ENCODE measurements around the gene OR2V1. TPM values are rescaled to one million over a fixed set of nuclear protein-coding genes. Genes with fewer than 3 reads are reported as not detected.
"Not testable (repeated sequence)": the region's sequence is repeated elsewhere in the genome, so short reads cannot be mapped to it uniquely, and the experiment has no call there.

The OR2V1 gene
- total and polyA plus RNA-seq, 4 experiments from 2014 or later: not detected

DNA sequence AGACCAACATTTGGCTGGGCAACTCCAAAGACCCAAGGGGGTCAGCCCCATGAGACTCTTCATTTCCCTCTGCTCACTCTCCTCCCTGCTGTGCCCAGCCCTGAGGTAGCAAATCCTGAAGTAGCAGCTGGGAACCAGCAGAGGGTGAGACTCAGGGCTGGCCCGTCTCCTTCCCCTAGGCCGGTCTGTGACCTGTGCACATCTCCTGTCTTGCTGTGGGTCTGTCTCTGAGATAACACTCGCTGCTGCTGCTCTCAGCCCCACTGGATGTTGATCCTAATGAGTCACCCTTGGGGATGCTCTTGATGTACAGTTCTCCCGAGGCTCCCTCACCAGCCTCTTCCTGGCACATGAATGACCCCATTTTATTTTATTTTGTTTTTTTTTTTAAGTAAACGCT lies 7.3 kb upstream of the OR2V1 start:
- Histone ChIP-seq H3K4me1 (ENCODE audit: insufficient read depth, low read length) (no peaks in the 10 kb centered on the region), H3K9me3 (ENCODE audit: control insufficient read depth in 1 of 2, low read length in 2 of 2) (no peaks in the 10 kb centered on the region), H3K4me3 (ENCODE audit: low read length in 2 of 2) (no peak overlapping the region), H3K36me3 (ENCODE audit: insufficient read depth, low read length) (no peaks in the 10 kb centered on the region), H3K27ac (ENCODE audit: low read depth, low read length) (no peak overlapping the region), H3K27me3 (ENCODE audit: insufficient read depth, low read length) (no peaks in the 10 kb centered on the region)
- H3K4me3 Mint-ChIP-seq: no peak overlapping the region
- intact Hi-C loops (cut with micrococcal nuclease): no loop called here
- H3K27me3 Mint-ChIP-seq: peaks cover 17 to 24% of the 10 kb centered on the region in 2 donors
- POLR2A ChIA-PET (ENCODE audit: partially characterized antibody): no interaction called here
- no peak for DNase-seq
- H3K36me3 Mint-ChIP-seq: no peaks in the 10 kb centered on the region
- peaks cover 0 to 1% (median 0%) of the 10 kb centered on the region in 4 donors for H3K4me1 Mint-ChIP-seq
- H3K27ac Mint-ChIP-seq: no peak overlapping the region
- H3K9me3 Mint-ChIP-seq: peaks cover 3 to 50% (median 36%) of the 10 kb centered on the region in 8 donors
- CTCF ChIA-PET (ENCODE audit: partially characterized antibody): no interaction called here

DNA sequence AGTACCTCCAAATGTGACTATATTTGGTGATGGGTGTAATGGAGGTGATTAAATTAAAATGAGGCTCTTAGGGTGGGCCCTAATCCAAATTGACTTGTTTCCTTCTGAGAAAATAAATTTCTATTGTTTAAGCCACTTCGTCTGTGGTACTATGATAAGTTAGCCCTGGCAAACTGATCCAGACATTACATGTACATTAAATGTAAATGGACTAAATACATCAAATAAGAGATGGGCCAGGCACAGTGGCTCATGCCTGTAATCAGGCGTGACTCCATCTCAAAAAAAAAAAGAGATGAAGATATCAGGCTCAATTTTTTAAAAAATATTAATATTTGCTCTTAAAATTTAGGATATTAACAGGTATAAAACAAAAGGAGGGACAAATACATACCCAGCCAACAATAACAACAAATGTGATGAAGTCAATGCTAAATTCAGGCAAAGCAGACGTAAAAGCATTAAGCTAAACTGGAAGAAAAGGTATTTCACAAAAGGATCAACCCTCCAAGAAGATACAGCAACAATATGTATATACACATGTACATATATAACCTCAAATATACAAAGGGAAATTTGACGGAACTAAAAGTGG lies 5.5 kb upstream of the OR2V1 start:
- DNase-seq: no peak
- no peaks in the 10 kb centered on the region for H3K27me3 ChIP-seq (ENCODE audit: insufficient read depth, low read length)
- Mint-ChIP-seq H3K36me3 (no peaks in the 10 kb centered on the region), H3K27ac (no peak overlapping the region), H3K27me3 (peaks cover 20 to 24% of the 10 kb centered on the region in 2 donors), H3K4me1 (peaks cover 0 to 1% (median 0%) of the 10 kb centered on the region in 4 donors), H3K4me3 (no peak overlapping the region), H3K9me3 (peaks cover 3 to 49% (median 36%) of the 10 kb centered on the region in 8 donors)
- ChIA-PET CTCF (ENCODE audit: partially characterized antibody) (no interaction called here), POLR2A (ENCODE audit: partially characterized antibody) (no interaction called here)
- no peaks in the 10 kb centered on the region for H3K36me3 ChIP-seq (ENCODE audit: insufficient read depth, low read length)
- H3K27ac ChIP-seq (ENCODE audit: low read depth, low read length): no peak overlapping the region
- intact Hi-C loops (cut with micrococcal nuclease): no loop called here
- H3K4me1 ChIP-seq (ENCODE audit: insufficient read depth, low read length): no peaks in the 10 kb centered on the region
- H3K4me3 ChIP-seq (ENCODE audit: low read length in 2 of 2): no peak overlapping the region
- H3K9me3 ChIP-seq (ENCODE audit: control insufficient read depth in 1 of 2, low read length in 2 of 2): no peaks in the 10 kb centered on the region

DNA sequence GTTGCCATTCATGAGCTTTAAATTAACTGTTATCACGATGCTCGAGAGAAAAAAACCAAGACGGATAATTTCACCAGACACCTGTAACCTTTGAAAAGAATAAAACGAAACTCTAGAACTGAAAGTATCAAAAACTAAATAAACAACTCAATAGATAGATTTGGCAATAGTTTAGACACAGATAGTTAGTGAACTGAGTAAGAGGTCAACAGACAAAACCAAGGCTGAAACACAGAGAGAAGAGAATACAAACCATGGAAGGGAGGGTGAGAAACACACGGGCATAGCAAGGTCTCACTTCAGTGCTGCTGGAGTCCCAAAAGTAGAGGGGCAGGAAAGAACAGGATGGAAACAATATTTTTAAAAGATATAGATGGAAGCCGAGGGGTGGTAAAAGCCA lies 3.3 kb upstream of the OR2V1 start:
- no peak overlapping the region for H3K4me3 ChIP-seq (ENCODE audit: low read length in 2 of 2)
- intact Hi-C loops (cut with micrococcal nuclease): no loop called here
- no peaks in the 10 kb centered on the region for H3K9me3 ChIP-seq (ENCODE audit: control insufficient read depth in 1 of 2, low read length in 2 of 2)
- peaks cover 3 to 31% (median 23%) of the 10 kb centered on the region in 8 donors for H3K9me3 Mint-ChIP-seq
- H3K36me3 ChIP-seq (ENCODE audit: insufficient read depth, low read length): no peaks in the 10 kb centered on the region
- H3K27ac ChIP-seq (ENCODE audit: low read depth, low read length): no peak overlapping the region
- no peaks in the 10 kb centered on the region for H3K27me3 ChIP-seq (ENCODE audit: insufficient read depth, low read length)
- no peaks in the 10 kb centered on the region for H3K4me1 ChIP-seq (ENCODE audit: insufficient read depth, low read length)
- no peak overlapping the region for H3K4me3 Mint-ChIP-seq
- H3K27ac Mint-ChIP-seq: no peak overlapping the region
- ChIA-PET POLR2A (ENCODE audit: partially characterized antibody) (no interaction called here), CTCF (ENCODE audit: partially characterized antibody) (no interaction called here)
- DNase-seq: no peak
- H3K36me3 Mint-ChIP-seq: no peaks in the 10 kb centered on the region
- H3K27me3 Mint-ChIP-seq: peaks cover 28% of the 10 kb centered on the region in 2 donors
- peaks cover 0 to 1% (median 0%) of the 10 kb centered on the region in 4 donors for H3K4me1 Mint-ChIP-seq

DNA sequence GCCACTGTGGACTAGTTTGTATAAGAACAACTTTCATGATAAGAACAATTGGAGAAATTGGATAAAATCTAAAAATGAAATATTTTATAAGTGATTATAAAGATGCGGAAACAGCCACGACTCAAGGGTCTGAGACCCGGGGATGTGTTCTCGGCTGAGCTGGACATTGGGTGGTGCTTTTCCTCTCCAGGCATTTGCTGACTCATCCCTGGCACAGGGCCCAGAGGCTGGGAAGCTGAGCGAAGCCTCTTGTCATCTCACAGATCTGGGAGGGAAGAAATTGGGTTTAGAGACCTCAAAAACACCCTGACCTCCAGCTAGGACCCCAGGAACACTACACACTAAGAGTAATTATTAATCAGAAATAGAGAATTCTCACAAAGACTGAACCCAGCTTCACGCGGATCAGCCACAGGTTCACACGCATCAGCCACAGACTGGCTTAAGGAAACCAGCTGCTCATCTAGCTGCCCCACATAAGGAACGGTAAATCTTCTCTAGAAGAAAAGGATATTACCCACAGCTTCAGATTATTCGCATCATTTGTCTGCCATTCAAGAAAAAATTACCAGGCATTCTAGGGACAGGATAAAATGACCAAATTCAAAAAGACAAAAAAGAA lies 2.8 kb upstream of the OR2V1 start:
- H3K9me3 Mint-ChIP-seq: peaks cover 2 to 28% (median 21%) of the 10 kb centered on the region in 8 donors
- no peaks in the 10 kb centered on the region for H3K27me3 ChIP-seq (ENCODE audit: insufficient read depth, low read length)
- H3K4me1 Mint-ChIP-seq: peaks cover 0 to 1% (median 0%) of the 10 kb centered on the region in 4 donors
- peak overlapping the region in 1 of 7 donors; percentile 5 for H3K27ac Mint-ChIP-seq
- H3K36me3 ChIP-seq (ENCODE audit: insufficient read depth, low read length): no peaks in the 10 kb centered on the region
- CTCF ChIA-PET (ENCODE audit: partially characterized antibody): no interaction called here
- H3K27ac ChIP-seq (ENCODE audit: low read depth, low read length): no peak overlapping the region
- H3K4me3 Mint-ChIP-seq: no peak overlapping the region
- peaks cover 30% of the 10 kb centered on the region in 2 donors for H3K27me3 Mint-ChIP-seq
- H3K4me1 ChIP-seq (ENCODE audit: insufficient read depth, low read length): no peaks in the 10 kb centered on the region
- H3K4me3 ChIP-seq (ENCODE audit: low read length in 2 of 2): no peak overlapping the region
- no peaks in the 10 kb centered on the region for H3K36me3 Mint-ChIP-seq
- intact Hi-C loops (cut with micrococcal nuclease): no loop called here
- no peak for DNase-seq
- POLR2A ChIA-PET (ENCODE audit: partially characterized antibody): no interaction called here
- H3K9me3 ChIP-seq (ENCODE audit: control insufficient read depth in 1 of 2, low read length in 2 of 2): no peaks in the 10 kb centered on the region

DNA sequence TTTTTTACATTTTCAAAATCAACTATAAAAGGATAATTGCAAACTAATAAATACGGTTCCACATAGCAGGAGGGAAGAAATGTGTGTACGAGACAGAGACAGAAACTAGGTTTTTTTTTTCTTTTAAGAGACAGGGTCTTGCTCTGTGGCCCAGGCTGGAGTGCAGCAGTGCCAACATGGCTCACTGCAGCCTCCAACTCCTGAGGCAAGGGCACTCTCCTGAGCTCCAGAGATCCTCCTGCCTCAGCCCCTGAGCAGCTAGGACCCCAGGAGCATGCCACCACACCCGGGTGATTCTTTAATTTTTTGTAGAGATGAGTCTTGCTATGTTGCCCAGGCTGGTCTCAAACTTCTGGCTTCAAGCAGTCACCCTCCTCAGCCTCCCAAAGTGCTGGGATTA lies 2.1 kb upstream of the OR2V1 start:
- CTCF ChIA-PET (ENCODE audit: partially characterized antibody): no interaction called here
- peaks cover 36 to 37% of the 10 kb centered on the region in 2 donors for H3K27me3 Mint-ChIP-seq
- POLR2A ChIA-PET (ENCODE audit: partially characterized antibody): no interaction called here

DNA sequence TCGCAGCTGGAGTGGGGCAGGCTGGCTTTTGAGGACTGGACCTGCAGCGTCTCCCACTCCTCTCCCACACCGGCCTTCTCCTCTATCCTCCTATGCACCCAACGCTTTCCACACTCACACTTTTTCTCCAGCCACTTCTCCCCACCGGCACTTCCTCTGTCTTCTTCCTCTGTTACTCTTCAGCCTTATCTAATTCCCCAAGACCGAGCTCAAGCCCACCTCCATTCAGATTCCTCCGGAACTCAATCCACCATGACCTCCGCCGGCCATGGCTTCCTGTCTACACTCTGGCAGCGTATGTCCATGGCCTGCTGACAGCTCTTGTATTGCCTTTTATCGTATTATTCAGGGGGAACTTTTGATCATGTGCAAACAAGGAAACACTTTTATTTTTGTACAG lies 545 bp upstream of the OR2V1 start:
- intact Hi-C loops (cut with micrococcal nuclease): no loop called here

More for the DNA sequence above, 2.1 kb upstream of the OR2V1 start:
- Mint-ChIP-seq H3K4me1 (peaks cover 0 to 1% (median 0%) of the 10 kb centered on the region in 4 donors), H3K36me3 (no peaks in the 10 kb centered on the region), H3K4me3 (no peak overlapping the region), H3K27ac (no peak overlapping the region), H3K9me3 (peaks cover 0 to 22% (median 17%) of the 10 kb centered on the region in 8 donors)
- intact Hi-C loops (cut with micrococcal nuclease): no loop called here
- Histone ChIP-seq H3K27ac (ENCODE audit: low read depth, low read length) (no peak overlapping the region), H3K9me3 (ENCODE audit: control insufficient read depth in 1 of 2, low read length in 2 of 2) (no peaks in the 10 kb centered on the region), H3K27me3 (ENCODE audit: insufficient read depth, low read length) (no peaks in the 10 kb centered on the region), H3K4me1 (ENCODE audit: insufficient read depth, low read length) (no peaks in the 10 kb centered on the region), H3K36me3 (ENCODE audit: insufficient read depth, low read length) (no peaks in the 10 kb centered on the region), H3K4me3 (ENCODE audit: low read length in 2 of 2) (no peak overlapping the region)
- no peak for DNase-seq

DNA sequence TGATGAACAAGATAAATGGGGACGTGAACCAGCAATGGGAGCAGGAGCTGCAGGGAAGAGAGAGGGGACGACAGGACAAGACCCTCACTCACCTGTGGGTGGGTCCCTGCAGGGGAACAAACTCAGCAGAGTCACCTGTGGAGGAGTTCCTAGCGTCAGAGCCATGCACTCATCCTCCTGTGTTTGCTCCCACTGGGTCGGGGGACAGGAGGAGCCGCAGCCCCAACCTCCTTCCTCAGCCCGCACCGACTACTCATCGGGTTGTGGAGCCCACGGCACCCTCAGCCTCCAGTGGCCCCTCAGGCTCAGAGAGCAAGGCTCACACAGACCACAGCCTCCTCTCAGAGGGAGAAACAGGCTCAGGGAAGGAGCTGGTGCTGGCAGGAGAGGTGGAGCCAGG lies 888 bp downstream of the OR2V1 start:
- POLR2A ChIA-PET (ENCODE audit: partially characterized antibody); H3K9me3 ChIP-seq (ENCODE audit: control insufficient read depth in 1 of 2, low read length in 2 of 2); H3K4me3 Mint-ChIP-seq; CTCF ChIA-PET (ENCODE audit: partially characterized antibody); H3K36me3 ChIP-seq (ENCODE audit: insufficient read depth, low read length); intact Hi-C loops (cut with micrococcal nuclease); H3K4me3 ChIP-seq (ENCODE audit: low read length in 2 of 2); H3K27ac ChIP-seq (ENCODE audit: low read depth, low read length); H3K9me3 Mint-ChIP-seq; DNase-seq; H3K4me1 Mint-ChIP-seq; H3K27ac Mint-ChIP-seq; H3K27me3 ChIP-seq (ENCODE audit: insufficient read depth, low read length); H3K4me1 ChIP-seq (ENCODE audit: insufficient read depth, low read length); H3K36me3 Mint-ChIP-seq: not testable (repeated sequence)
- peaks cover 44 to 46% of the 10 kb centered on the region in 2 donors for H3K27me3 Mint-ChIP-seq

More for the DNA sequence above, 545 bp upstream of the OR2V1 start:
- no peaks in the 10 kb centered on the region for H3K36me3 Mint-ChIP-seq
- H3K27ac Mint-ChIP-seq: no peak overlapping the region
- DNase-seq: no peak
- ChIA-PET POLR2A (ENCODE audit: partially characterized antibody) (no interaction called here), CTCF (ENCODE audit: partially characterized antibody) (no interaction called here)
- H3K27me3 Mint-ChIP-seq: peaks cover 41 to 43% of the 10 kb centered on the region in 2 donors
- H3K4me3 Mint-ChIP-seq: no peak overlapping the region
- H3K4me1 Mint-ChIP-seq: peaks cover 0 to 1% (median 0%) of the 10 kb centered on the region in 4 donors
- Histone ChIP-seq H3K27ac (ENCODE audit: low read depth, low read length) (no peak overlapping the region), H3K27me3 (ENCODE audit: insufficient read depth, low read length) (no peaks in the 10 kb centered on the region), H3K4me3 (ENCODE audit: low read length in 2 of 2) (no peak overlapping the region), H3K36me3 (ENCODE audit: insufficient read depth, low read length) (no peaks in the 10 kb centered on the region), H3K9me3 (ENCODE audit: control insufficient read depth in 1 of 2, low read length in 2 of 2) (no peaks in the 10 kb centered on the region), H3K4me1 (ENCODE audit: insufficient read depth, low read length) (no peaks in the 10 kb centered on the region)
- peaks cover 0 to 9% (median 7%) of the 10 kb centered on the region in 8 donors for H3K9me3 Mint-ChIP-seq
